ENCODE results near the gene GLIPR2. TPM values are rescaled to one million over a fixed set of nuclear protein-coding genes. Genes with fewer than 3 reads are reported as not detected.

Gene GLIPR2
- total and polyA plus RNA-seq, 11 donors: 4.7 to 33.0 (median 7.6) TPM

DNA sequence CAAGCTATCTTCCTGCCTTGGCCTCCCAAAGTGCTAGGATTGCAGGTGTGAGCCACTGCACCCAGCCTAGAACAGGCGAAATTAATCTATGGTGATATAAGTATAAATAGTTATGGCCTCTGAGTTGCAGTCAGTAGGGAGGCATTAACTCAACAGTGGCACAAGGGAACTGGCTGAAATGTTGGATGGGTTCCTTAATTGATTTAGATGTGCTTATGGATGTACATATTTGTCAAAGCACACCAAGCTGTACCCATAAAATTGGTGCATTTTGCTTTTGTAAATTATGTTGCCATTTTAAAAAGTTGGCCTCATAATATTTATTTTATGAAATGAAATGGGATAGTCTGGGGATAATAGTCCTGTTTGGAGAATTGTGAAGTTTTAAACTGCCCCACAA lies 36.8 kb upstream of the GLIPR2 start:
- Histone ChIP-seq H3K4me3 (no peak overlapping the region), H3K27me3 (no peaks in the 10 kb centered on the region), H3K4me1 (peaks cover 0 to 9% (median 0%) of the 10 kb centered on the region in 12 donors), H3K36me3 (peaks cover 0 to 3% (median 0%) of the 10 kb centered on the region in 9 donors), H3K9me3 (no peaks in the 10 kb centered on the region), H3K27ac (no peak overlapping the region)
- no peak for ATAC-seq
- TF ChIP-seq, protein P1, sequence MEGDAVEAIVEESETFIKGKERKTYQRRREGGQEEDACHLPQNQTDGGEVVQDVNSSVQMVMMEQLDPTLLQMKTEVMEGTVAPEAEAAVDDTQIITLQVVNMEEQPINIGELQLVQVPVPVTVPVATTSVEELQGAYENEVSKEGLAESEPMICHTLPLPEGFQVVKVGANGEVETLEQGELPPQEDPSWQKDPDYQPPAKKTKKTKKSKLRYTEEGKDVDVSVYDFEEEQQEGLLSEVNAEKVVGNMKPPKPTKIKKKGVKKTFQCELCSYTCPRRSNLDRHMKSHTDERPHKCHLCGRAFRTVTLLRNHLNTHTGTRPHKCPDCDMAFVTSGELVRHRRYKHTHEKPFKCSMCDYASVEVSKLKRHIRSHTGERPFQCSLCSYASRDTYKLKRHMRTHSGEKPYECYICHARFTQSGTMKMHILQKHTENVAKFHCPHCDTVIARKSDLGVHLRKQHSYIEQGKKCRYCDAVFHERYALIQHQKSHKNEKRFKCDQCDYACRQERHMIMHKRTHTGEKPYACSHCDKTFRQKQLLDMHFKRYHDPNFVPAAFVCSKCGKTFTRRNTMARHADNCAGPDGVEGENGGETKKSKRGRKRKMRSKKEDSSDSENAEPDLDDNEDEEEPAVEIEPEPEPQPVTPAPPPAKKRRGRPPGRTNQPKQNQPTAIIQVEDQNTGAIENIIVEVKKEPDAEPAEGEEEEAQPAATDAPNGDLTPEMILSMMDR (IDR thresholded peaks at IDR 0.05): no peak
- TF ChIP-seq POLR2A (IDR thresholded peaks at IDR 0.05): no peak
- no peak for DNase-seq
- WGBS, 4 donors: 79 to 100% (median 88%) methylated on average over 1 of the region's 1 CpG
- intact Hi-C loops (cut with DNase I): loop anchor here in 7 of 10 donors (5.0 to 10.0 kb wide), 5 partner anchors 68 to 235 kb away; partner anchors contain the start of gene CCIN (in 1 of the 7)

DNA sequence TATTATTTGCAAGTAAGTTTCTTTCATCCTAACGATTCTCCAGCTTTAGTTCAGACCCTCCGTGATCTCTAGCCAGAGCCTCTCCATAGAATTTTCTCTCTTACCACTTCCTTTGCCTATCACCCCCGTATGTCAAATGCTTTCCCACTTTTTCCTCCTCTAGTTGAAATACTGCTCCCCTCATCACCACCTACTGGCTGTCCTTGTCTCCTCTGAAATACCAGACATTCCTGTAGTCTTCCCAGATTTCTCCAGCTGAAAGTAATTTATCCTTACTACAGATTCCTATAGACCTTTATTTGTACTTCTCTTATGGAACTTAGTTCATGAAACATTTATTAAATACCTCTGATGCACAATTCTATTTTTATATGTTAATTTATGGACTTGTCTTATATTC lies 36.0 kb upstream of the GLIPR2 start:
- Histone ChIP-seq H3K4me1 (peaks cover 0 to 9% (median 0%) of the 10 kb centered on the region in 12 donors), H3K4me3 (no peak overlapping the region), H3K27ac (no peak overlapping the region), H3K36me3 (peaks cover 0 to 11% (median 0%) of the 10 kb centered on the region in 9 donors), H3K27me3 (no peaks in the 10 kb centered on the region), H3K9me3 (no peaks in the 10 kb centered on the region)
- no peak for ATAC-seq
- intact Hi-C loops (cut with DNase I): loop anchor here in 6 of 10 donors (5.0 to 10.0 kb wide), 5 partner anchors 67 to 234 kb away; partner anchors contain the start of gene CCIN (in 1 of the 6)
- WGBS, 4 donors: 69 to 87% (median 74%) methylated on average over 3 of the region's 3 CpGs
- no peak for TF ChIP-seq POLR2A (IDR thresholded peaks at IDR 0.05)
- TF ChIP-seq, protein P1 (IDR thresholded peaks at IDR 0.05): no peak
- DNase-seq: no peak

DNA sequence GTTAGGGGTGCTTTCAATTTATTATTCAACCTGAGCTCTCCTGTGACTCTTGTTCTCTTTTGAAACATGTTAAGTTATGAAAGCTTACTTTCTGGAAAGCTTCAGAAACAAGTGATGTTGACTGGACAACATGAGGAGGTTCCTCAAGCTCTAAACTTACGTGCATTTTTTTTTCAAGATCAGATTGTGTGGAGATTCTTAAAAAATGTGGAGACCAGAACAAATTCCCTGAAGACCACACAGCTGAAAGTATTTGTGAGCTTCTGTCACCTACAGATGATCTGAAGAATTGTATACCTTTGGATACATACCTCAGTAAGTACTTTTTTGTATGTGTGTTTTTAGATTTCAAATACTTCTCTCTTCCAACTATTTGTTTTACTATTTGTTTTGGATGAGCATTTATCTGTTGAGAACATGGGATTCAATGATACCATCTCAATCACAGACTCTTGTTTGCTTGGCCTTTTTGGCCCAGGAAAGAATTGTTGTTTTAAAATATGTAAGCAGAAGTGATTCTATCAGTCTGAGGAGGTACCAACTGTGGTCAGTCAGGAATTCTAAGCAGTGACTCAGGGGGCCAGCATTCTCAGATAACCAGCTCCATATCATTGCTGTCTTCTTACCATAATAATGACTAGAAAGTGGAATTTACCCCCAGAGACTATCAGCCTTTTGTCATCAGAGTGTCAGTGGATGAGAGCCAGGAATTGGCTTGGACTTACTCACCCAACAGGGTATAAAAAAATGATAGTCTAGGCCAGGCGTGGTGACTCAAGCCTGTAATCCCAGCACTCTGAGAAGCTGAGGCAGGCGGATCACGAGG lies 34.4 kb upstream of the GLIPR2 start:
- no peaks in the 10 kb centered on the region for H3K27me3 ChIP-seq
- no peak overlapping the region for H3K4me3 ChIP-seq
- DNase-seq (no peak), ATAC-seq (peak in 2 of 4 donors; percentile 29 to 68)
- WGBS, 4 donors: 68 to 78% (median 71%) methylated on average over 4 of the region's 4 CpGs
- H3K9me3 ChIP-seq: no peaks in the 10 kb centered on the region
- H3K4me1 ChIP-seq: peaks cover 0 to 9% (median 0%) of the 10 kb centered on the region in 12 donors
- intact Hi-C loops (cut with DNase I): loop anchor here in 9 of 10 donors (2.0 to 10.0 kb wide), 6 partner anchors 65 to 233 kb away; partner anchors contain the start of gene CCIN (in 1 of the 9)
- peaks cover 0 to 15% (median 0%) of the 10 kb centered on the region in 9 donors for H3K36me3 ChIP-seq
- TF ChIP-seq, protein P1 (IDR thresholded peaks at IDR 0.05): no peak
- peak overlapping the region in 1 of 12 donors; percentile 15 for H3K27ac ChIP-seq

Measured in heart left ventricle (tissue), 16 donors.